ENCODE measurements around the gene ZEB2.

Gene ZEB2

DNA sequence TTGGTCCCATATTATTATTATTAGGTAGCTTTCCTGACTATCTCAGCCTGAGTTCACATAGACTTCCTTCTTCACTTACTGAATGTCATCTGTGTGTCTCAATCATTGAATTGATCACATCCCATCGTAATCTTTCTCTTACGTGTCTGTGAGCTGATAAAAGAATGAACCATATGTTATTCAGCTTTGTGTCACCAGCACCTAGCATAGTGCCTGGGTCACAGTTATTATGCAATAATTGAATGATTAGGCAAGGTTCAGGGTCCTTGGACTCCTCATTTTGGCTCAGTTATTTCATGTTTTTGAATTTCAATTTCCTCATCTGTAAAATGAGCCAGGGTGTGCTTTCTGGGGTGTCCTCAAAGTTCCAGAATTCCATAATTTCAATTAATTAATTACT, 107.2 kb downstream of the ZEB2 start:
- DNase-seq, result no peak

DNA sequence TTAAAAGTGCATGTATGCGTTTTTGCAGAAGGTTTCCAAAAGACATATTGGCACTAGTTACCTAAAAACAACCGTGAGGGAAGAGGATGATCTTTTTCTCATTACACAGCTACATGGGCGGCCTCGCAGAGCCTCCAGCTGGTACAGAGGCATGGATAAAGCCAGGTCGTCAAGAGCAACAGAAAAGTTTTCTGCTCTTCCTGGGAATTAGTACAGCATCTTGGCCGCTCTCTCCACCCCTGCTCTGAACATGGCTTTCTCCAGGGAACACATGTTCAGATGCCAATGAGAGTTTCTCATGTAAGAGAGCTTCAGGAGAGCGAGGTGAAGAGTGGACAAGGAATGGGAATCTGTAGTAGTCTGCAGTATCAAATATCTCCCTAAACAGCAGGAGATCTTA, 108.4 kb downstream of the ZEB2 start:
- DNase-seq, result no peak

DNA sequence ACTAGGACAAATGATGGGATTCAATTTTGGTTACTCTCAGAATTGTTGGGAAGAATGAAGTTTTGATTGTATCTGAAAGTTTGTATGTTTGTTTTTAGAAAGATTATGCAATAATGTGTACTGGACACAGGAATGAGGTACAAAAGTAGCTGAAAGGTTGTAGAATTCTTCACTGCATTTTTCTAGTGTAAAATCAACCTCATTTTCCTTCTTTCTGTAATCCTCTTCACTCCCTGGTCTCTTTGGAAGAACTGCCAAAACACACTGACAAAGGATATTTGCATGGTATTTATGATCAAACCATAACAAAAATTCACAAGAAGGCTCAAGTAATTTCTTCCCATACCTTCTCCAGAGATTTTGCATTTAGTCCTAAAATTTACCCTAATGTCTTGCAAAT, 110.7 kb downstream of the ZEB2 start:
- DNase-seq, result no peak

DNA sequence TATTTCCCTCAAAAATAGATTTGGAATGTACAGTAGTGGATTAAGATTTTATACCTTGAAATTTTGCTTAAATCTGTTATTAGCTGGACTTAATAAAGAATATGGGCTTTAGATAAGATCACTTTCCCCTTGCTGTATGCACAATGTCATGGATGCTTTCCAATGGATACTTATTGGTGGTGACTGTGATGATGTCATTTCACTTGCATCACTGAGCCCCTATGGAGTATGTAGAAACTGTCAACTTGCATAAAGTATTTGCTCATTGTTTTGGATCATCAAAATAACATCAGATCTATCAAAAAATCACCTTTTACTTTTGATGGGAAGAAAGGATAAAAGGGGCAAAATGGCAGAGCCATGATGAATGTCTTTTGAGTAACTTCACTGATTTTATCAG, 112.7 kb downstream of the ZEB2 start:
- DNase-seq, result no peak

DNA sequence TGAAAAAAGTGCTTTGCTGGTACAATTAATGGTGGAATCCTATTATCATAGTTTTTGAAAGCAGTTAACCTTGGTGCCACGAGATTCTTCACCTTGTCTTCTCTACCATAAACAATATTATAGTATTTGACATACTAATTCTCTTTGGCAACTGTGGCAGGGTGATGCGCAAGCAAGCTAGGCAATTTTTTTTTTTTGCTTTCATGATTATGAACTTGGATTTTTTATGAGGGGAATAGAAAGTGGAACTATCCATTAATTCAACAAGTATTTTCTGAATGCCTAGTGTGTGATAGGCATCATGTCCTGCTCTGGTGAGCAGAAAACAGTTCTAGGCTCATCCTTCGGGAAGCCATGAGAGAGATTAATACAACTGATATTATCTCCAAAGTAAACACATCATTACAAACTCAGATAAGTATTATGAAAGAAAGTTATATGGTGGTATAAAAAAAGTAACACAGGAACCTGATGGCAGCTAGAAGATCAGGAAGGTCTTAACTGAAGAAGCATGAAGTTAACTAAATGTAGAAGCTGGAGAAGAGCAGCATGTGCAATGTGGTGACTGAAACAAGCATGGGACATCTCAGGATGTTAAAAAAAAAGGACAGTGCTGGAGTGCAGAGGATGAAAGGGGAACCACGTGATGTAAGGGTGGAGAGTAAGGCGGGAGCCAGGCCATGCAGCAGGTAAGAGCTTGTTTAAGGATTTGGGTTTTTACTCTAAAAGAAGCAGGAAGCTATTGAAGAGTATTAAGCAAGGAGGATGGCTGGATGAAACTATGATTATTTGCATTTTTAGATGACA, 113.7 kb downstream of the ZEB2 start:
- no peak for DNase-seq

DNA sequence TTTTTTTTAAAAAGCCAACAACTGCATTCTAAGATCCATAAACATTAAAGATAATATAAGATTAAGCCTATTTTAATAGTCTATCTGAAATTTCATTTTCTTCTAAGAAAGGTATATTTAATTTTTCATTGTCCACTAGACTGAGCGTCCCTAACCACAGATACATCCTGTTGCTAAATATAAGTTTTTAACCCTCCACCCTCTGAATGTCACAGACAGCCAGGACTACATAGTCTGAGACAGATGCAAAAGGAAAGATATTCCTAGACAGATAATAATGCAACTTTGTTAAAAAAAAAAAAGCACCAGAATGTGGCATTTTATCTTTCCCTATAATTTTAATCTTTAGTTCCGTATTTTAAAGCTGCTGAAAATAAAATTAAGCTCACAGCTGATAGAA, 114.6 kb downstream of the ZEB2 start:
- no peak for DNase-seq

DNA sequence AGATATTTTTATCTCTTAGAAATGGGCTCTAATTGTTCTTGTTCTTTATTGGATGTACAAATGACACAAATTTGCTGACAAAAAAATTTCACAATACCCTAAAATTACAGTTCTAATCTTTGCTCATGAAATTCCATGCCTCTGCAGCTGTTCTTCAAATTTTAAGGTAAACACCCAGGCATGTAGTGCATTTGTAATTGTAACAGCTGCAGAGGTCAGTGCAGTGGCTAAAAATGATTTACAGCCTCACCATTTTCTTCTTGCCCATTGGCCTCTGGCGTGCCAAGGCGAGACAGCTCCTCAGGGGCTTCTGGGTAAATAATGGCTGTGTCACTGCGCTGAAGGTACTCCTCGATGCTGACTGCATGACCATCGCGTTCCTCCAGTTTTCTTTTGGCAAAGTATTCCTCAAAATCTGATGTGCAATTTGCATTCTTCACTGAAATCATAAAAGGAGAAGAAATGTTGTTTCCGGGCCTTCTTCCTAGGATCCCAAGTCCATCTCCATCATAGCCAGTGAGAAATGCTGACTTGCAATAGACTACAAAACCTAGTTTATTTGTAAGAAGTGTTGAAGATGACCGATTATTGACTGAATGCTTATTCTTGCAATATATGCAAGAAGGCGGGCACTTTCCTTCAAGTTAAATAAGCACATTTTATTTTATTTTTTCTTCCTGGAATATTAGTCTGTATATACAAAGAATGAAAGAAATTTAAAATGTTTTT, 115.2 kb downstream of the ZEB2 start:
- DNase-seq, result no peak

DNA sequence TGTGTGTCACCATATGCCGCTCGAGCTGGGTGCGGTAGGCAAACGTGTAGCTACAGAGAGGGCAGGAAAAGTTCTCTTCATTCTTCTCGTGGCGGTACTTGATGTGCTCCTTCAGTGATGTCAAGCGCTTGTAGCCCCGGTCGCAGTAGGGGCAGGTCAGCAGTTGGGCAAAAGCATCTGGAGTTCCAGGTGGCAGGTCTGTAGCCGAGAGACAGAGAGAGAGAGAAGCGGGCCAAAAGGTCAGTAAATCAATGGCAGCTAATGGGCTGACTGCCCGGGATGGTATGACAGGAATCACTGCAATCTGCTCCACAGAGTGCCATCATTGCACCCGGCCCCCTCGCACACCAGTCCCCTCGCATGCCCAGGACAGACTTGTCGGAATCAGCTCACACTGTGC, 116.0 kb downstream of the ZEB2 start:
- no peak for DNase-seq

DNA sequence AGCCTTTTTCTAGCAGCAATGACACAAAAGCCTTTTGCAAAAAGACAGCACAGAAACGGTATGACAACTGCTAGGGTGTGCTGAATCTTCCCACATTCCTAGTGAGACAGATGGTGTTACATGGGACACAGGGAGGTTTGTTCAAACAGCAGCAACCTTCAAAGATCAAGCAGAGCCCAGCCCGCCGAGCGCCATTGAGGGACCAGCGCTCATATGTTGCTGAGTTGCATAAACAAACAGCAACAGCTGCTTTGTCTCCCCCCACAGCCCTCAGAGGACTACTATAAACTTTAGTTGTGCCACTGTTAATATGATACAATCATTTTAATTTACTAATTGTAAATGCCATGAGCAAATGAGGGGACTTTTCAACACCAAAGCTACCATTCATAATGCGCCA, 117.7 kb downstream of the ZEB2 start:
- DNase-seq, result no peak

DNA sequence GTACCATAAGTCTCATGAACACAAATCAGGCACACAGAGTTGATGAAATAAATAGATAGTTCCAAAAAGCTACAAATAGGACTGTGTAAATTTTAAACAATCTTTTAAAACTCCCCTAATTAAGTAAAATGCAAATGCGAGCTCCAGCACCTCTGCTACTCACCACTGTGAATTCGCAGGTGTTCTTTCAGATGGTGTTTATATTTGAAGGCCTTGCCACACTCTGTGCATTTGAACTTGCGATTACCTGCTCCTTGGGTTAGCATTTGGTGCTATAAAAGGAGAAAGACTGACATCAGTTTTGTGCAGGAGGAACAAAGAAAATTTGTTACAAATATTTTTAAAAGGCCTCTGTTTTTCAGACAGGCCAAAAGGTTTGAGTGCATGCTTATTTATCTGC, 118.9 kb downstream of the ZEB2 start:
- DNase-seq, result no peak

DNA sequence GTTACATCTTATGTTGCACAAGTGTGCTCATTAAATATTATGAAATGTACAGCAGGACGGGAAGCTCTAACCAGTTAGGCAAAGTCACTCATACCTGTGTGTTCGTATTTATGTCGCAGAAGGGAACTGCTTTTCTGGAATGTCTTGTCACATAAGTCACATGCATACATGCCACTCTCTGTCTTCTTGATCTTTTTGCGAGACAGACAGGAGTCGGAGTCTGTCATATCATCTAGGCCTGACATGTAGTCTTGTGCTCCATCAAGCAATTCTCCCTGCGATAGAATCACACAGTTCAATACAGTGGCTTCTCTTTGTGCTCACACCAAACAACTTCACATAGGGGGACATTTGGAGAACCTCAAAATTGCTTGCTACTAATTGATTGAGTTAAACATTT, 123.6 kb downstream of the ZEB2 start:
- no peak for DNase-seq

DNA sequence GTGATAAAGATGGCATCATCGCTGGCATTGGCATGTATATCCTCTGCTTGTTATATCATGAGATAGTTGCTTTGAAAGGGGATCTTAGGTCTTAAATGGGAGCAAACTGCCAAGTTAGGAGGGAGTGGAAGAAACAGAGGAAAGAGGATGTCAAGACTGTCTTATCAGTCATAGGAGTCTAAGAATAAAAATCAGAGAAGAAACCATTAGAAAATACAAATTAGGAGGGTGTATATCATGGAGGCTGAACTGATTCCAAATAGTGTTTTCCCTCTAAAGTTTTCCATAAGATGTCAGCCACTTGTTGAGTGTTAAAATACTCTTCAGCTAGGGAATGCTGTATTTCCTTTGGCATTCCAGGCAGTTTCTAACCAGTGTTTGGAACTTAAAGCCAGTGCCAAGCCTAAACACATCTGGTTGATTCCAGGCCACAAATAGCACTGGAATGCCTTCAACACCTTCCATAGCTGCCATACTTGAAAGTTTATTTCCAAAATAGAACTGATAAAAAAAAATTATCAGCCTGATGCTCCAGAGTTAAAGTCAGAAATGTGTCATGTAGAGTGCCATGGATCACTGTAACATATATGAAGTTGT, 129.4 kb downstream of the ZEB2 start:
- no peak for DNase-seq

DNA sequence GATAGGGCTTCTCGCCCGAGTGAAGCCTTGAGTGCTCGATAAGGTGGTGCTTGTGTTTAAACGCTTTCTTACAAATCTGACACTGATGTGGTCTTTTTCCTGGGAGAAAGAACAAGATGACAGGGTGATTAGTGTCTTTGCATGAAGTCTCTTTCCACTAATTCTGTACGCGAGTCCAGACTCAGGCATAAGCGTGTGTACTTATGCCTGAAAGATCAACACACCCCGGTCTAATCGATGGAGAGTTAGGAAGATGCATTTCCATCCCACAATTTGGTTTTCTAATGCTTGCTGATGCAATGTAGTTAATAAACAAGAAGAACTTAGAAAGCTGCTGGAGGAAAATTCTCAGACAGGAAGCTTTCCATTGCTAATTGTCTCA, 130.0 kb downstream of the ZEB2 start:
- DNase-seq, result no peak

DNA sequence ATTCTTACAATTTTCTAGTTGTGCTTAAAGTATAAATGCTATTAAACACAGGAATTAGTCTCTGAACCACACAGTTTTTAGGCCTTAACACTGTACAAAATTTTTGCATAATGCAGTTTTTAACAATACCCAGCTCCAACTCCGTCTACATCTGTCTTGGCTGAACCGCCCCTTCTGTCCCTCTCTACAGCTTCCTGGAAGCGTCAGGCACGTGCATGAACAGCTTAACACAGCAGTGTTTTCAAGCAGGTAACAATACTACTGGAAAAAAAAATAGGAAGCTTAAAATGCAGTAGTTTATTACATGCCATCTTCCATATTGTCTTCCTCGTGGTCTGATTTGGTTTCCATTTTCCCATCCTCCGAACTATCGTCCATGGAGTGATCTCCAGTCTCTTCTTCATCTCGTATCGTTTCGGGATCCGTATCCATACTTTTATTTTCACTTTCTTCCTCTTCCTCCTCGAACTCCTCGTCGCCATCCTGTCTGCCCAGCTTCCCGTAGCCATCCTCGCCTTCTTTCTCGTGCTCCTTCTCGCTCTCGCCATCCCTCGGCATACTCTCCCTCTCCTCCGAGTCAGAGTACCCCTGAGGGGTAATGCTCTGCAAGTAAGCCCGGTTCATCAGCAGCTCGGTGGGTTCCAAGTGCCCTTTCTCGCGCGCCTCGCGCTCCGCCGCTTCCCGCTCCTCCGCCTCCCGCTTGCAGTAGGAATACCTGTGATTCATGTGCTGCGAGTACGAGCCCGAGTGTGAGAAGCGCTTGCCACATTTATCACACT, 130.6 kb downstream of the ZEB2 start:
- no peak for DNase-seq

DNA sequence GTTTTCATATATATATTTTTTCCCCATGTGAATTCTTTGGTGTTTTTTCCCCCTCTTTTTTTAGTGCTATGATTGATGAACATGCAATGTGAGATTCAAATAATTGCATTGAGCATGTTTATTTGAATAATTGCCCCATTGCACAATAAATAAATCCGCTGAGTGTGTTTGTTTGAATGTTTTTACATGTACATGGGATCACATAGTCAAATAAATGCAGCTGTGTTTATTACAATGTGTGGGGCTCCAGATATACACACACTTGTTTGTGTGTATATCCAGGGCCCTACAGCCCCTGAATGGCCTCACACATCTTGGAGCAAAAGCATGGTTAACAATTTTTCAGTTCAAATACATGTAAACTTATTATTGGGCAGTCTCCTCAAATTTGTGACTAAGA, 134.5 kb downstream of the ZEB2 start:
- no peak for DNase-seq

DNA sequence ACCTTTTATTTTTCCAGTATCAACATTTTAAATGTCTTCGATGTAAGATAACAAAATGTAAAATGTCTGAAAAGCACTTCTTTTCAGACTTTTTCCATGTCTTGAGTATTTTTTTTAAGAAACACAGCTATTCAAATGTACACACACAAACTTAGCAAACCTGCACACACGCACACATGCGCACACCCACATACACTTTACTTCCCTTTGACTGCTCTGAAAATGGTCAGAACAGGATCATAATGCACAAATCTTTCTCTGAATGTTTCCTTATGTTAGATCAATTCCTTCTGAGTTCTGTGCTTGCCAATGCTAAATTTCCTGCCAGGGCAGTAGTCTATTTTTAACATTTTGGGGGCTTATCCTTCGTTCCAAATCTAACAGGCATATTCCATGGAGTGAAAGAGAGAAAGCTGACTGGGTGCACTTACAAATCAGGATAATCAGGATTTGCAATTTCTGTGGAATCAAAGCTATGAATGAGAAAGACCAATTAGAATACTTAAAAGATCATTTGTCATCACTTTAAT, 136.3 kb downstream of the ZEB2 start:
- DNase-seq, result no peak

DNA sequence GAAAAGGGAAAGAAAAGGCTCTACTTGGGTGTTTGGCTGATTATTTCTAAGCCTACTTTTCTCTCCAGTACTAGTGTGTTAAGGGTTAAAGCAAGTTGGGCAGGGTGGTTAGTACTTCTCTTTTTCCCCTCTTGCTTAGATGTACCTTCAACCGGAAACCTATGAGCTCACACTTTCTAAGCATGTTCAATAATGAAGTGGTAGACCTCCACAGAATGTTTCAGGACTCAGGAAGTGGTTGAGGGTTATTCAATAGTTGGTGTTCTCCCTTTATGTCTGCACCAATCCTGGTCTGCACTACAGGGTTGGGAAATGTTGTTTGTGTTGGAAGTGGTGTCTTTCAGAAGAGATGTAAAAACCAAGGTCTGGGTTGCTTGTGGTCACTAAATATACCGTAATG, 137.1 kb downstream of the ZEB2 start:
- no peak for DNase-seq

DNA sequence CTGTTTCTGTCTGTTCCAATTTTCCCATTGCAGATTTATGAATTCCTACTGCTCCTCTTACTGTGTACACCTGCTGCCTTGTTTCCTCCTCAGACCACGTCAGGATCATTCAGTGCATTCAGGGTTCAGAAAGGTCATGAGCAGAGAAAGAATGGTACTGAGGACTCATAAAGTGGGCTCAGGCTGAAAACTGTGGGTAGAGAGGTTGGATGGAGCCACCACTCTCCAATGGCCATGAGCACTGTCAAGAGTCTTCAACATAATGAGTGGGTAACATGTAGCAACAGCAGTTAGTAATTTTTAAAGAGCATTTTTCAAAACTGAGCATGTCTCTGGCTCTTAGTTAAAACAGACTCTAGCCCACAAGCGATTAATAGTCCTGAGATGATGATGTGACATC, 138.2 kb downstream of the ZEB2 start:
- no peak for DNase-seq

DNA sequence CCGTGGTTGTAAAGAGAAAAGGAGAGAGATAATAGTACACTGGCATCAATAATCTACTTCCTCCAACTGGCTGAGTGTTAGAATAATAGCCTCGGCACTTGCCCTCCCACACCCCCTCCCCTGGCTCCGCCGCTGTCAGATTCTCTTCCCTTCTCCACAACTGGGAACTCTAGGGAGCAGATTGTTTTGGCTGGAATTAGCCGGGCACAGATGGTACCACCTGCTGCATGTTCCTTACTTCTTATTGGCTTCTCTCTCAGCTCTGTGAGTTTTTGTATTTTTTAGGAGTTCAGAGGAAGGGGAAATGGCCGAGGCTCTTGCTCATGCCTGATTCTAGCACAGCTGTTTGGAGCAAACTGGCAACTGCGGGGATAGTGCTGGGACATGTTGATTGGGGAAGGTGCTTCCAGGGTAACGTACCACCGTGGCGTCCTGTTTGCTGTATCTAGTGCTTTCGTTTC, 140.0 kb downstream of the ZEB2 start:
- no peak for DNase-seq

DNA sequence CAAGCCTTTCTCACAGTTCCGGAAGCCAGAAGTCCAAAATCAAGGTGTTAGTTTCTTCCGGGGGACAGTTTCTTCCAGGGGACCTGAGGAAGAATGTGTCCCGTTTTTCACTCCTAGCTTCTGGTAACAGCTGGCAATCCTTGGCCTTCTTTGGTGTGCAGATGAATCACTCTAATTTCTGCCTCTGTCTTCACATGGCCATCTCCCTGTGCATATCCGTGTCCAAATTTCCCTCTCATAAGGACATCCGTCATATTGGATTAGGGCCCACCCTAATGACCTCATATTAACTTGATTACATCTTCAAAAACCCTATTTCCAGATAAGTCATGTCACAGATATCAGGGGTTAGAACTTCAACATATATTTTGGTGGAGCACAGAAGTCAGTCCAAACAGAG, 141.4 kb downstream of the ZEB2 start:
- no peak for DNase-seq

DNA sequence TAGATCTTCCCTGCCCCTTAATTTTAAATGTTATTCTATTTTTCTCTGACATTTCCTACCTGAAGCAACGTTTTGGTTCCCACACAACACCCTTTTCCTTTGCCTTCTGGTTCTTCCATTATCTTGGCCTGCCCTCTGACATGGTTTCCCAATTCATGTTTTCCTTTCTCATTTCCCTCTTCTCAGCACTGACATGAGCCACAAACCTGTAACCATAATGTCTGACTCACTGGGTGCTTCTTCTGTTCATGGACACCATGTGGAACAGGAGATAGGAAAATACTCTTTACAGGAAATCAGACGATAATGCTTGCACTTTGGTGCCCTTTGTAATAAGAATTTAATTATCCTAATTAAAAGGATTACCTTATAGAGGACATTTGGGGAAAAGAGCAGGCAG, 142.0 kb downstream of the ZEB2 start:
- no peak for DNase-seq

DNA sequence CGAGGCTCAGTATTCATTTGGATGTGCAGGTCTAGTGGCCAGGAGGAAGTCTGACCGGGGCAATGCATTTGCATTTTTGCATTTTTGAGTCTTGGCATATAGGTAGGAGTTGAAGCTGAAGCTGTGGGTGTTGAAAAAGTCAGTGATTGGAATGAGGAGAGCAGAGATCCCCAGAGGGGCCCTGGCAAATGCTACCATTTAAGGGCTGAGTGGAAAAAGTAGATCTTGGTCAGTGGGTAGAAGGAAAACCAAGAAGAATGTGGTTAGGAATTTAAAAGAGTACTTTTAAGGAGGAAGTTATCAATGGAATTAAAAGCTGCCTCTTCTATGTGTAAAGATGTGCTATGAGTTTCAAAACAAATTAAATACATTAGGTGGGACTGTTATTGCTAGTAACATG, 143.0 kb downstream of the ZEB2 start:
- DNase-seq, result no peak

DNA sequence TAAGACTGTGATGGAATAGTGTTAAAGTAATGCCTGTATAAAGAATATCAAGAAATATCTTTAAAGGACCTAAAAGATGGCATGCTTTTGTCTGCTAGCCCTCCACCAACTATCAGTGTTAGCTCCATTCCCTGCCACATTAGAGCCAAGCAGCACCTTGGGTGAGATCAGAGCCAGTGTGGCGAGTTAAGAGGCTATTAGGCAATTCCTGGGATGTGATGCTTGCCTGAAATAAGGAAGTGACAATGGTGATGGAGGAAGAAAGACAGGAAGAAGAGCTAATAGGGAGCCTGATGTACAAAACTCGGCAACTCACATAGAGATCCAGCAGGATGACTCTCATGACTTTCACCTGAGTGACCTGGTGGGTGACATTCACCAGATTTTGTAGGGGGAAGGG, 143.5 kb downstream of the ZEB2 start:
- no peak for DNase-seq
